Hepatocyte (in vitro differentiated cells): Measurements from ENCODE around the gene ARHGEF10L.

Experiments
- EZH2 ChIP-seq: fragments of 200-600 bp; sonication (generic); IDR thresholded peaks from 2 replicates; pipeline ENCODE4 v1.6.1; 2016; ENCODE audit warnings: antibody characterized with exemption, mild to moderate bottlenecking, borderline replicate concordance
- EZH2phosphoT487 ChIP-seq: fragments of 200-600 bp; sonication (generic); IDR thresholded peaks from one replicate; pipeline ENCODE4 v1.6.1; 2018; ENCODE audit warnings: antibody characterized with exemption, mild to moderate bottlenecking, low read depth, moderate library complexity; ENCODE audit not compliant: unreplicated experiment, severe bottlenecking
- TF ChIP-seq, protein P1 (sequence below): fragments of 200-600 bp; sonication (generic); IDR thresholded peaks from 2 replicates; pipeline ENCODE4 v1.5.1; 2016; ENCODE audit warnings: antibody characterized with exemption, mild to moderate bottlenecking; ENCODE audit not compliant: poor library complexity

DNA sequence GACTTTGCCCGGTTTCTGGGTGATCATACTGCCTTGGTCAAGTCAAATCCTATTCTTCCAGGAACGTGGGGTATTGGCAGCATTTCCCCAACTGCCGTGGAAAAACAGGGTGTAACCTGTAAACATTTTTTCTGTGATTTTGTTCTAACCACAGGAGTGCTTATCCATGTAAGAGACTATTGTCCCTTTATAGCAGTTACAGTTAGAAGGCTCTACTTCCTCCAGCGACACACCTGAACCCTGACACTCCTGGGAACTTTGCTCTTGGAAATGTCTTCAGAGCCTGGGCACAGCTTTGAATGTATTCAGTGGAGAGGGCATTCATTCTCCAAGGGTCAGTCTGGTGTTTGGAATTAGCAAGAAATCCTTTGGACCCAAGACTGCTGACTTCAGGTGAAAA is 26.4 kb upstream of the ARHGEF10L start:
- TF ChIP-seq, protein P1, sequence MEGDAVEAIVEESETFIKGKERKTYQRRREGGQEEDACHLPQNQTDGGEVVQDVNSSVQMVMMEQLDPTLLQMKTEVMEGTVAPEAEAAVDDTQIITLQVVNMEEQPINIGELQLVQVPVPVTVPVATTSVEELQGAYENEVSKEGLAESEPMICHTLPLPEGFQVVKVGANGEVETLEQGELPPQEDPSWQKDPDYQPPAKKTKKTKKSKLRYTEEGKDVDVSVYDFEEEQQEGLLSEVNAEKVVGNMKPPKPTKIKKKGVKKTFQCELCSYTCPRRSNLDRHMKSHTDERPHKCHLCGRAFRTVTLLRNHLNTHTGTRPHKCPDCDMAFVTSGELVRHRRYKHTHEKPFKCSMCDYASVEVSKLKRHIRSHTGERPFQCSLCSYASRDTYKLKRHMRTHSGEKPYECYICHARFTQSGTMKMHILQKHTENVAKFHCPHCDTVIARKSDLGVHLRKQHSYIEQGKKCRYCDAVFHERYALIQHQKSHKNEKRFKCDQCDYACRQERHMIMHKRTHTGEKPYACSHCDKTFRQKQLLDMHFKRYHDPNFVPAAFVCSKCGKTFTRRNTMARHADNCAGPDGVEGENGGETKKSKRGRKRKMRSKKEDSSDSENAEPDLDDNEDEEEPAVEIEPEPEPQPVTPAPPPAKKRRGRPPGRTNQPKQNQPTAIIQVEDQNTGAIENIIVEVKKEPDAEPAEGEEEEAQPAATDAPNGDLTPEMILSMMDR = no peak
- no peak for TF ChIP-seq EZH2
- TF ChIP-seq EZH2phosphoT487 = no peak
